NCI-H82 (cell line): Measurements from ENCODE around the gene C18orf32.
A peak's percentile ranks its signal among the peaks of the same experiment; 100 is the strongest.
"Not testable (repeated sequence)": the region's sequence is repeated elsewhere in the genome, so short reads cannot be mapped to it uniquely, and the experiment has no call there.

ENCODE experiments used
- DNase-seq: peaks from one replicate; lab custom pipeline; 2025; lab: John Stamatoyannopoulos, UW

Gene C18orf32

GRCh38 chr18:49486953-49487710 lies at the start of gene C18orf32:
C18orf32 (minus strand) TSS chr18:49487234; CDS start chr18:49483748, 3,486 bp downstream.
- DNase-seq: peak; percentile 95

DNA sequence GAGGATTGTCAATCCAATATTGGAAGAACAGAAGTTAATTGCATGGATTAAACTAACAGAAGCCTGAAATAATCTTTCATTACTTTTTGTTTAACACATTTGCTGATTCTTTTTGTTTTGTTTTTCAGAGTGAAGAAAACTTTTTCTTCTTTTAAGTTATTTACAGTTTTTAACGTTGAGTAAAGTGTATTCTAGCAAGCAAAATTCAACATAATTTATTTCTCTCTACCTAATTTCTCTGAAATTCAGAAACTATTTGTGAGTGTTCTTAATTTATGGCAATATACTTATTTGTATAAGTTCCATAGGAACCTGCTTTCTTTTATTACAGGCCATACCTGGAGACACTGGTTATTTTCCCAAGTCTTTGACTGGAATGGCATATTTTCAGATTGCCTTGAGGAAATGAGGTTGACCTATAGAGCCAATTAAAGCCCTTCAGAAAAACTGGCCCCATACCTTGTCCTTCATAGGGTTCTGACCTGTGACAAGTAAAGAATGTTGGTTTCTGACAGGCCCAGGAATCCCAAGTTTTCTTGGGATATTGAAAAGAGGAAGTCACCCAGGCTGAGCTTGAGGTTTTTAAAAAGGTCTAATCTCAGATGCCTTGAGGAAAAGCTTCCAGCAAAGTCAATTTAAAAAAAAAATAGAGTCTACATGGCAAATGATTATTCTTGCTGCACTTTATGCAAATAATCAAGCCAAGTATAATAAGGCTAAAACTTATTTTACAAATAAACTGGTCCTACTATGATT lies 48.0 kb upstream of the C18orf32 start:
- DNase-seq: no peak

GRCh38 chr18:49531678-49532153 lies 44.7 kb upstream of the C18orf32 start:
- no peak for DNase-seq

DNA sequence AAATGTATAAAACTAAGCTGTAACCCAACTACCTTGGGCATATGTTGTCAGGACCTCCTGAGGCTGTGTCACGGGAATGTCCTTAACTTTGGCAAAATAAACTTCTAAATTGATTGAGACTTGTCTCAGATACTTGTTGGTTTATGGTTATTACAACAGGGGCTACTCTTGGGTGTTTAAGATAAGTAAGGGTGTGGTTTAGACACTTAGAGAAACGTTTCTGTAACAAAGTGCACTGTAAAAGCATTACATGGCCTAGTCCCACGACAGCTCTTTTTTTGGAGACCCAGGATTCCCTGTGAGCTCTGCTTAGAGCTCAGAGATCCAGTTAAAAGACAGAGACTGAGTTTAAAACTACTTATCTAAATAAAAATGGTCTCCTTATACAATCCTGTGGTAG lies 42.6 kb upstream of the C18orf32 start:
- DNase-seq: no peak

DNA sequence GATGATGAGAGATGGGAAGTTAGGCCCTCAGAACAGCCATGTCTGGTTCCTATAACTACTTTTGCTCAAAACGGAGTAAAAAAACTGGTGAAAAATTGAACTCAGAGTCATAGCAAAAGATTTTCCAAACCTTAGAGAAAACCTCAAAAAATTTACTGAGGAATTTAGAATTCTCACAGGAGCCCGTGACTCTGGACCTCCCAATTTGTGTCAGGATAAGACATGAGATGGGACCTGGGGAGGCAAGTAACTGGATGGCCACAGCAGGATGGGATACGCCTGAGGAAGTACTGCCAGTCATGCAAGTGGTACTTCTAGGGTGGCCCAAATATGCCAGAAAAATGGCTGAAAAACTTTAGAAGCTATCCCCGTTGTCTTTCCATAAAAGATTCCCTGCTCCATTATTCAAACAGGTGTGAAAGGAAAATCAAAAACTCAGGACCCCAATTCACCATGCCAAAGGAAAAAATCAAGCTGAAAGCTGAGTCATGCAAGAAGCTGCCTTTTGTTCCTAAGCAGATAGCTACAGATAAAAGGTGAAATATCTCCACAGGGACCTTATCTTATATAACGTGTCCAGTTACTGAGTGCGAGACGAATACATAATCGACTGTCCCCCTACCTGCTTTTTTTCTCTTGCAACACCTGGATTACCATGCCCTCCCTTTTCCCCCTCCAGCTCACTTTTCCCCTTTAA lies 40.7 kb upstream of the C18orf32 start:
- no peak for DNase-seq

- DNase-seq: no peak
These were observed 38.9 kb upstream of the C18orf32 start for GRCh38 chr18:49525981-49526380.

DNA sequence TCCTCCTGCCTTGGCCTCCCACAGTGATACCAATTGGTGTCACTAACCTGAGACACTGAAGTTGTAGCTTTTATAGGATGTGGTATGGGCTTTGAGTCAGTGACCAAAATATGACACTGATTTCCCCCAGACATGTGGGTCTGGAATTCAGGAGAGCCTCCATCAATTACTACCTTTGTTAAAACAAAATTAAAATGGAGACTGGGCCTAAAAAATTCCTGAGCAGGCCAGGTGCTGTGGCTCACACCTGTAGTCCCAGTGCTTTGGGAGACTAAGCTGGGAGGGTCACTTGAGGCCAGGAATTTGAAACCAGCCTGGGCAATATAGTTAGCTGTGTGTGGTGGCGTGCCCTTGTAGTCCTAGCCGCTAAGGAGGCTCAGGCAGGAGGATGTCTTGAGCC lies 37.9 kb upstream of the C18orf32 start:
- DNase-seq: no peak

DNA sequence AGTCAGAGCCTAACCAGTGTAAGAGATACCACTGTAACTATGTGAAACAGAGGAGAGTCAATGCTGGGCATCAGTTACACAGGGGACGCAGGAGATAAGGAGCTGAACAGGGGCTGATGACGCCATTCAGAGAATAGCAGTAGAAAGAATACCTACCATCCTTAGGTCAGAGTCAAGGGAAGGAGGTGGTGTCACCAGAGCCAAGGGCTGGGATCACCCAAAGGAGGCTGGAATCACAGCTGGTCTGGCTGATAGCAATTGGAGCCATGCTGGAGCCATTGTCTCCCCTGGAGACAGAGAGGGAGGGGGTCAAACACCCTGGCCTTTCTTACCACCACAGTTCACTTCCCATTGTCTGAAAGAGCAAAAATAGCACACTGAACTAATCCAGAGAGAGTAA lies 37.3 kb upstream of the C18orf32 start:
- no peak for DNase-seq

DNA sequence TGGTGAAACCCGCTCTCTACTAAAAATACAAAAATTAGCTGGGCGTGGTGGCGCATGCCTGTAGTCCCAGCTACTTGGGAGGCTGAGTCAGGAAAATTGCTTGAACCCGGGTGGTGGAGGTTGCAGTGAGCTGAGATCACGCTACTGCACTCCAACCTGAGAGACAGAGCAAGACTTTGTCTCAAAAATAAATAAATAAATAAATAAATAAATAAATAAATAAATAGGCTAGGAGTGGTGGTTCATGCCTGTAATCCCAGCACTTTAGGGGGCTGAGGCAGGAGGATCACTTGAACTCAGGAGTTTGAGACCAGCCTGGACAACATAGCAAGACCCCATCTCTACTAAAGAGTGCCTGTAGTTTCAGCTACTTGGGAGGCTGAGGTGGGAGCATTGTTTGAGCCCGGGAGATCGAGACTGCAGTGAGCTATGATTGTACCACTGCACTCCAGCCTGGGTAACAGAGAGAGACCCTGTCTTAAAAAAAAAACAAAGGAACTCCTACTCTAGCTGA lies 36.6 kb upstream of the C18orf32 start:
- not testable (repeated sequence) for DNase-seq

DNA sequence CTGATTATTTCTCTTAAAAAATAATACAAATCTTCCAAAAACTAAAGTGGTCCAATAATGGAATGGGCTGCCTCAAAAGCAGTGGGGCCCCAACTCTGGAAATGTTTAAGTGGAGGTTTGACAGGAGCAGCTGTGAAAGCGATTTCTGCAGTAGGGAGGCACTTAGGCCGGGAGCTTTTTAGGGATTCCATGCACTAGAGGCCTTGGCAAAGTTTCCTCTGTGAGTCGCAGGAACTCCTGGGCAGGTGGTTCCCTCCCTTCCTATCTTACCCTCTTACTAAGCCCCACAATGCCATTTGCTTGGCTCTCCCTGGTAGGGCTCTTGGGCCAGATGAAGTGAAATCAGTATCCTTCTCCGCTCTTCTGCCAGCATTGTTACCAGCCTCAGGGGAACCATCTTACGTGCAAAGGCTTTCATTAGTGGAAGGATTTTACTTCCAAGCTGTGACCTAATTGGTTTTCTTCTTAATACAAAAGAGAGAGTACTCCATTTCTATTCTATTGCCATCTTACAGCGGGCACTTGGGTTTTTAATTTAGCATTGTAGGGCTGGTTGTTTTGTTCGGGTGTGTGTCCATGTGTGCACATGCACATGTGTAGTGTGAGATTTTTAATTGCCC lies 34.3 kb upstream of the C18orf32 start:
- peak; percentile 90 for DNase-seq

- DNase-seq: peak; percentile 86
These were observed 33.7 kb upstream of the C18orf32 start for GRCh38 chr18:49520661-49521145.

DNA sequence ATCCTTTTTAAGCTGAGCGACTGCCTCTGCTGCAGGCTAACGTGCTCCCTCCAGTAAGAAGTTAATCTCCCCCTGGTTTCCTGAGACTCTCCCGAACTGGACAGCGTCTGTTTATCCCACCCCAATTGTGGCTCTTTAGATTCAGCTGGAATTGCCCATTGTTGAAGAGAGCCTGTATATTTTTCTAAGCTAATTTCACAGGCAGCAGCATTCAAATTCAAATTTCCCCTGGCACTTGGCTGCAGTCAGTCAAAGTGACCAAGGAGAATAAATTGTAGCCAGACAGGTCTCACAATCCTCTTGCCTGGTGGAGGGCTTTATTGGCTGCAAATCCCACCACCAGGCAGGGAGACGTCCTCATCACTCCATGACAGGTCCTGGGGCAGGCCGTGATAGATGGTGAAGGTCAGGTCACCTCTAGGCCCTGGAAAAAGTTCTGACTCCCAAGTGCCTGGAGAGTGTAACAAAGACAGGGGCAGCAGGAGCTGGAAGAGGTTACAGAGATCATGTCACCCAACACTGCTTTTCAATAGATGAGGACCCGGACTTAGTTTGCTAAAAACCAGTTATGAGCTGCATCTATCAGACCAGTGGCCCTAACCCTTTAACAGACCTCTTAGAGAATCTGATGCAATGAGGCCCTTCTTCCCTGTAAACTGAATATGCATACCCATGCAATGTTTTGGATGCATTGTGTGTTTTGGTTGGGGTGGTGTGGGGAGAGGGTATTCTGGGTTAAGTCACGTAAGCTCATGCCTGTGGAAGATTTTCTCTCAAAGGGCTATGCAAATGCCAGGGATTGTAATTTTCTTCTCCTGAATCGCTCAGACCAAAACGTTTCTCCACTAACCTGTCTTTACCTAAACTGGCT lies 32.3 kb upstream of the C18orf32 start:
- peak; percentile 78 for DNase-seq

GRCh38 chr18:49517483-49517882 lies 30.4 kb upstream of the C18orf32 start:
- DNase-seq: no peak

DNA sequence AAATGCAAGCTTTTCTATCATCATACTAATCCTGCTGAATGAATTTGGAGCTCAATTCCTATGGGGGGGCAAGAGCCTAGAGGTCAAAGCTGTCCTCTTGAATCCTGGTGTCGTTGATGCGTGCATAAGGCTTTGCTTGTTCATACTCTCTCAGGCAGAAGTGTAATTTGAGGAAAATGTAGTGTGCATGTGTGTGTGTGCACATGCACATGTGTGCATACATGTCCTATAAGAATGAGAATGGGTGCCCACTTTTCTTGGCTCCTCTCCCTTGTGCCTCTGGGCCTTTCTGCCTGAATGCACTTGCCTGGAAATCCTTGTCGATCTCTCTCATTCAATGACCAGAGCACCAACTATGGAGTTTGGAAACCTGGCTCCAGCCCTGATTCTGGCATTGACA lies 28.5 kb upstream of the C18orf32 start:
- DNase-seq: no peak

- not testable (repeated sequence) for DNase-seq
These were observed 28.0 kb upstream of the C18orf32 start for GRCh38 chr18:49515003-49515402.

- no peak for DNase-seq
These were observed 27.5 kb upstream of the C18orf32 start for GRCh38 chr18:49514577-49514976.

GRCh38 chr18:49512876-49513275 lies 25.8 kb upstream of the C18orf32 start:
- DNase-seq: not testable (repeated sequence)

DNA sequence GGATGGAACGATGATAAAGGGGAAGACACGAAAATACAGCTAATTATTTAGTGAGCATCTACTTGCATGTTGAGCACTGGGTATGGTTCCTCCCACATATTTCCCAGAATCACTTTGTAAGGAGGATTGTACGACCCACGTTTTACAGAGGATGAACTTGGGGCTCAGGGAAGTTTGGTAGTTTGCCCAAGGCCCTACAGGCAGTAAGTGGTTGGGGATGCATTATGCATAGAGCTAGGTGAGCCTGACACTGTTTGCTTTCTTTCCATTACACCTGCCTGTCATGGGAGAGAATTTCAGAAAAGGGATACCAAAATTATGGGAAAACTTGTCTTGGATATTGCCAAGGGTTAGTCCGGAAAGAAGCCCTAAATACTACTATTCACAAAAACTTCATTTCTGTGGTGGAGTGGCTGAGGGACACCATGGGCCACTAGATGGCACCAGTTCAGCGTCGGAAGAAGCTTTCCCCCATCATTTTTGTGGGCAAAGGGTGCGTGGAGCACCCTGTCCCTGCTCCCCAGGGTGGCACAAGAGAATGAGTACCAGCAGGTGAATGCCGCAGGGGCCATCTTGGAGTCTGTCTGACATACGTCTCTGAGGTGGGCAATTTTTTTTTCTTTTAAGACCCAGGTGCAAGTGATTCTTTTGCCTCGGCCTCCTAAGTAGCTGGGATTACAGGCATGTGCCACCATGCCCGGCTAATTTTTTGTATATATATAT lies 23.5 kb upstream of the C18orf32 start:
- DNase-seq: peak; percentile 66

DNA sequence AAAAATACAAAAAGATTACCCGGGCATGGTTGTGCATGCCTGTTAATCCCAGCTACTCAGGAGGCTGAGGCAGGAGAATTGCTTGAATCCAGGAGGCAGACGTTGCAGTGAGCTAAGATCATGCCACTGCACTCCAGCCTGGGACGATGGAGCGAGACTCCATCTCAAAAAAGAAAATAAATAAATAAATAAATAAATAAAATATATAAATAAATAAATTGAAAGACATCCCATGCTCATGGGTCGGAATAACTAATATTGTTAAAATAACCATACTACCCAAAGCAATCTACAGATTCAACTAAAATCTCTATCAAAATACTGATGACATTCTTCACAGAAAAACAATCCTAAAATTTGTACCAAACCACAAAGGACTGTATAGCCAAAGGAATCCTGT lies 19.4 kb upstream of the C18orf32 start:
- not testable (repeated sequence) for DNase-seq

- no peak for DNase-seq
These were observed 16.9 kb upstream of the C18orf32 start for GRCh38 chr18:49503931-49504330.
